Activated naive CD8-positive, alpha-beta T cell treated with anti-CD3 and anti-CD28 coated beads, Interleukin-2, amount 50 U/mL, for 16 hours (primary cell): ENCODE measurements around the gene TAC4.

Source experiments
- DNase-seq: peaks from one replicate; pipeline ENCODE4 v3.0.0-alpha.2; 2020; ENCODE audit warnings: low read depth, low spot score

The TAC4 gene

GRCh38 chr17:49814781-49815529, 32.9 kb downstream of the TAC4 start:
- DNase-seq = no peak

- no peak for DNase-seq
Measured at GRCh38 chr17:49809056-49809455, 38.8 kb downstream of the TAC4 start.

- DNase-seq = no peak
Measured at GRCh38 chr17:49798738-49799137, 49.1 kb downstream of the TAC4 start.

- no peak for DNase-seq
Measured at GRCh38 chr17:49798182-49798581, 49.7 kb downstream of the TAC4 start.

GRCh38 chr17:49795372-49795771, 52.5 kb downstream of the TAC4 start:
- DNase-seq = no peak

GRCh38 chr17:49793309-49793708, 54.6 kb downstream of the TAC4 start:
- no peak for DNase-seq

- no peak for DNase-seq
Measured at GRCh38 chr17:49789243-49789578, 58.7 kb downstream of the TAC4 start.

- DNase-seq = peak; percentile 96
Measured at GRCh38 chr17:49788478-49789242, 59.2 kb downstream of the TAC4 start, which contains the start of gene KAT7. Gene KAT7 (plus strand): TSS chr17:49788681. CDS start chr17:49788835, 154 bp downstream.
